WTC11 (cell line): ENCODE results near the gene SSX4B.
"Not testable (repeated sequence)": the region's sequence is repeated elsewhere in the genome, so short reads cannot be mapped to it uniquely, and the experiment has no call there.

Source experiments
- CREM ChIP-seq: sonication (generic); formaldehyde crosslinking; IDR thresholded peaks from 2 replicates; pipeline ENCODE4 v1.8.1; 2022; ENCODE audit warnings: mild to moderate bottlenecking, missing genetic modification reagents, moderate library complexity
- NFYB ChIP-seq: sonication (generic); formaldehyde crosslinking; conservative IDR thresholded peaks from 2 replicates; pipeline ENCODE4 v1.8.0; 2022; ENCODE audit warnings: low read depth, missing genetic modification reagents
- TF ChIP-seq, protein P1 (sequence below): sonication (generic); formaldehyde crosslinking; IDR thresholded peaks from 2 replicates; pipeline ENCODE4 v1.8.1; 2023; ENCODE audit warnings: mild to moderate bottlenecking, missing genetic modification reagents, moderate library complexity
- TF ChIP-seq, protein P2 (sequence below): fragments of 200-600 bp; IDR thresholded peaks from 2 replicates; pipeline ENCODE4 v1.8.0; 2022; ENCODE audit warnings: antibody characterized with exemption

DNA sequence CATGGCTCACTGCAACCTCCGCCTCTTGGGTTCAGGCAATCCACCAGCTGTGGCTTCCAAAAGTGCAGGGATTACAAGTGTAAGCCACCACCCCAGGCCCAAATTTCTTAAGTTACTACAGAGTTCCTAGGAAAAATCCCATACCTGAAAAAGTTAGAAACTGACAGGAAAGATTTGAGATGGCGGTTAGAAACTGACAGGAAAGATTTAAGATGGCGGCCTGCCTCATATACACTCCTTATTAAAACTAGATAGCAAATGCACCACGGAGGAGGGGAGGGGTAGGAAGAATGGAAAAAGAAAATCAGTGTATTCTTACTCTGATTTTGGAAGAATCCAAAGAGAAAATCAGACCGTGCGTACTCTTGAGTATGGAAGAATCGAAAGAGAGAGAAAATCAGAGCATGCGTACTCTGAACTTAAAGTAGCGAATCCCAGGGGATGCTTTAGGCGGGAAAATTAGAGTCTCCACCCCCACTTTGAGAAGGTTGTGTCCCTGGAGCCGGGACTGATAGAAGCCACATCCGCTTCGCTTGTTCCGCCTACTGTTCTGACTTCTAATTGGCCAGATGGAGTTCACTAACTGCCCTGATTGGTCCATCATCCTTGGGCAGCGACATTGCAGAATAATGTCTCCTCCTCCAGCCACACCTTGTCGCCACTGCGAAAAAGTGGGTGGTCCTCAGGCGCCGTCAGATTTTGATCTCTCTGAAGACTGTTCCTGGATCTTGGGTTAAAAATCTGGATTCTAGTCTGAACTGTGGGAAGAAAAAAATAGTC lies 55.3 kb downstream of the SSX4B start, which contains the start of gene SSX3:
- not testable (repeated sequence) for TF ChIP-seq NFYB, CREM (CRISPR knock-in tag)
- TF ChIP-seq, protein P1, sequence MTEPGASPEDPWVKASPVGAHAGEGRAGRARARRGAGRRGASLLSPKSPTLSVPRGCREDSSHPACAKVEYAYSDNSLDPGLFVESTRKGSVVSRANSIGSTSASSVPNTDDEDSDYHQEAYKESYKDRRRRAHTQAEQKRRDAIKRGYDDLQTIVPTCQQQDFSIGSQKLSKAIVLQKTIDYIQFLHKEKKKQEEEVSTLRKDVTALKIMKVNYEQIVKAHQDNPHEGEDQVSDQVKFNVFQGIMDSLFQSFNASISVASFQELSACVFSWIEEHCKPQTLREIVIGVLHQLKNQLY (CRISPR knock-in tag): not testable (repeated sequence)
- TF ChIP-seq, protein P2, sequence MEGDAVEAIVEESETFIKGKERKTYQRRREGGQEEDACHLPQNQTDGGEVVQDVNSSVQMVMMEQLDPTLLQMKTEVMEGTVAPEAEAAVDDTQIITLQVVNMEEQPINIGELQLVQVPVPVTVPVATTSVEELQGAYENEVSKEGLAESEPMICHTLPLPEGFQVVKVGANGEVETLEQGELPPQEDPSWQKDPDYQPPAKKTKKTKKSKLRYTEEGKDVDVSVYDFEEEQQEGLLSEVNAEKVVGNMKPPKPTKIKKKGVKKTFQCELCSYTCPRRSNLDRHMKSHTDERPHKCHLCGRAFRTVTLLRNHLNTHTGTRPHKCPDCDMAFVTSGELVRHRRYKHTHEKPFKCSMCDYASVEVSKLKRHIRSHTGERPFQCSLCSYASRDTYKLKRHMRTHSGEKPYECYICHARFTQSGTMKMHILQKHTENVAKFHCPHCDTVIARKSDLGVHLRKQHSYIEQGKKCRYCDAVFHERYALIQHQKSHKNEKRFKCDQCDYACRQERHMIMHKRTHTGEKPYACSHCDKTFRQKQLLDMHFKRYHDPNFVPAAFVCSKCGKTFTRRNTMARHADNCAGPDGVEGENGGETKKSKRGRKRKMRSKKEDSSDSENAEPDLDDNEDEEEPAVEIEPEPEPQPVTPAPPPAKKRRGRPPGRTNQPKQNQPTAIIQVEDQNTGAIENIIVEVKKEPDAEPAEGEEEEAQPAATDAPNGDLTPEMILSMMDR: not testable (repeated sequence)
